HG02840 (cell line): ENCODE data around the gene PMEPA1.

Experiments
- ATAC-seq: cut with Tn5 transposase; IDR thresholded peaks from one replicate; pipeline ENCODE4 v1.9.1; 2021; ENCODE audit warnings: mild to moderate bottlenecking, moderate library complexity, moderate number of reproducible peaks; ENCODE audit not compliant: unreplicated experiment, low FRiP score

Gene PMEPA1

GRCh38 chr20:57654998-57655808 lies 54.6 kb downstream of the PMEPA1 start:
- no peak for ATAC-seq

- peak; percentile 58 for ATAC-seq
Observed at GRCh38 chr20:57654363-57654997, 55.3 kb downstream of the PMEPA1 start.

GRCh38 chr20:57653910-57654309 lies 55.9 kb downstream of the PMEPA1 start:
- ATAC-seq, result no peak

GRCh38 chr20:57653546-57653900 lies 56.3 kb downstream of the PMEPA1 start:
- no peak for ATAC-seq

GRCh38 chr20:57652606-57653545 lies 56.9 kb downstream of the PMEPA1 start:
- no peak for ATAC-seq

- ATAC-seq, result no peak
Observed at GRCh38 chr20:57651881-57652605, 57.8 kb downstream of the PMEPA1 start.

GRCh38 chr20:57650756-57651483 lies 58.9 kb downstream of the PMEPA1 start:
- no peak for ATAC-seq

- ATAC-seq, result no peak
Observed at GRCh38 chr20:57650266-57650665, 59.5 kb downstream of the PMEPA1 start.

- no peak for ATAC-seq
Observed at GRCh38 chr20:57649617-57650015, 60.2 kb downstream of the PMEPA1 start.

- ATAC-seq, result no peak
Observed at GRCh38 chr20:57648878-57649616, 60.8 kb downstream of the PMEPA1 start.

GRCh38 chr20:57647933-57648785 lies 61.7 kb downstream of the PMEPA1 start:
- ATAC-seq, result no peak

- no peak for ATAC-seq
Observed at GRCh38 chr20:57647006-57647932, 62.5 kb downstream of the PMEPA1 start.

GRCh38 chr20:57638895-57639236 lies 70.9 kb downstream of the PMEPA1 start:
- ATAC-seq, result no peak

- no peak for ATAC-seq
Observed at GRCh38 chr20:57638173-57638894, 71.5 kb downstream of the PMEPA1 start.

GRCh38 chr20:57633945-57634491 lies 75.8 kb downstream of the PMEPA1 start:
- ATAC-seq, result no peak

GRCh38 chr20:57632286-57632685 lies 77.5 kb downstream of the PMEPA1 start:
- ATAC-seq, result no peak
